Inflammatory macrophage treated with lipopolysaccharide for 1 hour (primary cell): ENCODE measurements around the gene VDAC2.
"Not testable (repeated sequence)": the region's sequence is repeated elsewhere in the genome, so short reads cannot be mapped to it uniquely, and the experiment has no call there.

Experiments
- DNase-seq, 2 donors: peaks; one replicate each; pipeline ENCODE4 v3.0.0-alpha.2; 2020 to 2022

VDAC2 gene, protein sequence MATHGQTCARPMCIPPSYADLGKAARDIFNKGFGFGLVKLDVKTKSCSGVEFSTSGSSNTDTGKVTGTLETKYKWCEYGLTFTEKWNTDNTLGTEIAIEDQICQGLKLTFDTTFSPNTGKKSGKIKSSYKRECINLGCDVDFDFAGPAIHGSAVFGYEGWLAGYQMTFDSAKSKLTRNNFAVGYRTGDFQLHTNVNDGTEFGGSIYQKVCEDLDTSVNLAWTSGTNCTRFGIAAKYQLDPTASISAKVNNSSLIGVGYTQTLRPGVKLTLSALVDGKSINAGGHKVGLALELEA

DNA sequence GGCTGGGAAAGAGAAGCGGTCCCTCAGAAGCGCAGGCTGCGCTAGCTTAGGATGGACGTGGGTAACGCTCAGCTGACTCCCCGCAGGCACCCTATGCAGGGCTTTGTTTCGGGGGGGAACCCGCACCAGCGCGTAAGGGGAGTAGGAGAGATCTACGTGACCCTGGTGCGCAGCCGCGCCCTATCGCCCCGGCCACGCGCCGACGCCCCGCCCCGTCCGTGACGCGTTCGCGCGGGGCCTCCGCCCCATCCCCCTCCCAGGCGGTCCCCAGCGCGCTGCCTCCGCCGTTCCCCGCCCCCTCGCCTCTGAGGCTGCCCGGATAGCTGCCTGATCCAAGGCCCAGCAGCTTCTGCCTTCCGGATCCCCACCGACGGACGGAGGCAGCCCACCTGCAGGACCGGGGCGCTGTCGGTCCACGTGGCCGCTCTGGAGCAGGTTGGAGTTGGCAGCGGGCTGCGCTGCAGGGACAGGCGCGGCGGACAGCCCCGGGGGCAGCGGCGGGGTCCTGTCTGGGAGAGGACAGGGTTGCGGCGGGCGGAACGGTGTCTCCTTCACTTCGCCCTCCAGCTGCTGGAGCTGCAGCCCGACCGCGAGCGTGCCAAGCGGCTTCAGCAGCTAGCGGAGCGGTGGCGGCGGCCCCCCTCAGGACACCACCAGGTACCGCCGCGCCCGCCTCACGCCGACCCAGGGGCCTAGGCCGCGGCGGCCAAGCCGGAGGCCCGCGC, at the start of gene VDAC2:
VDAC2 (plus strand) TSS at position 515 of the 725 bp plus-strand sequence. CDS start 363 bp downstream, outside the sequence.
- DNase-seq, result peak; percentile 89 to 94

DNA sequence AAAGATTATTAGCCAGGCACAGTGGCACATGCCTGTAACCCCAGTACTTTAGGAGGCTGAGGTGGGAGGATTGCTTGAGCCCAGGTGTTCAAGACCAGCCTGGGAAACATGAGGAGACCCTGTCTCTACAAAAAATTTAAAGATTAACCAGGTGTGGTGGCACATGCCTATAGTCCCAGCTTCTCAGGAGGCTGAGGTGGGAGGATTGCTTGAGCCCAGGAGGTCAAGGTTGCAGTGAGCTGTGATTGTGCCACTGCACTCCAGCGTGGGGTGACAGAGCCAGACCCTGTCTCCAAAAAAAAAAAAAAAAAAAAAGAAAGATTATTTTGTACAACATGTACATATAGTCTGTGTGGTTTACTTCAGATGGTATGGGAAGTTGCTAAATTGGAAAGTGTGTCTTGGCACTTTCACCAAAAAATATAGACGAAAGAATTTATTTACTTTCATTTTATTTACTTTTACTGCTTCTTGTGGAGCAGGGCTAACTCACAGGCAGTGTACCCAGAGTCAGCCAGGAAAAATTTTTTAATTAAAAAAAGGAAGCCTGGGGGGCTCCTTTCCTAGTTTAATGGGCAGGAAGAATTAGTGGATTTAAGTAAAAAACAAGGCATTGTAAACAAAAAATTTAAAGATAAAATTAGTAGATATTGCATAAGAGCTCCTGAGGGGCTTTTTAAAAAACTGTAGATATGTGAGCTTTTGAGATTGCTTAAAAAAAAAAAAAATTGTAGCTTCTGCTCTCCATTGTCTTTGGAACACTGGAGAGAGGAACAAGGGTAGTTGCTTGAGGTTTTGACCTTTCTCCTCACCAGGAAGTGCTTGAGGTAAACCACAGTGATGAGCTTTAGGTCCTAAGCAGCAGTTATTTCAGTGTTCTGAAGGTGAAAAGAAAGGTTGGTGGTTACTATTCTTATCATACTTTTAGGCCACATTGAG, 44.6 kb upstream of the VDAC2 start:
- DNase-seq, result peak in 1 of 2 donors; percentile 26

GRCh38 chr10:75166623-75166972, 44.0 kb upstream of the VDAC2 start:
- DNase-seq, result no peak

GRCh38 chr10:75168275-75168674, 42.3 kb upstream of the VDAC2 start:
- DNase-seq, result no peak

DNA sequence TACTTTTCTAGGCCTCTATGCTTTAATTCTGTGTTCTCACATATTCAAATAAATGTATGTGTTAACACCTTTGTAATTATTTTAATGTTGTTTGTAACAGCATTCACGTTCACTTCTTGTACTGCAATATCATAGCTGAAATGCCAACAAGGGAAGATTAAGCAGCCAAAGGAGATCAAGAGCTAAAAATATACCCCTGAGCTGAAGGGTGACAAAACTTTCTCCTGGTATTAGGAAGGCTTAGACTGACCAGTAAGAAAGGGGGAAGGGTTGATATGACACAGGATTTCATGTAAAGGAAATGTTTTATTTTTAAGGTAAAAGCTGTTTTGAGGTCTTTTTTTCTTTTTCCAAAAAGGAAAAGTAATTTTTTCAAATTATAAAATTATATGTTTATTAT, 40.4 kb upstream of the VDAC2 start:
- DNase-seq, result no peak

DNA sequence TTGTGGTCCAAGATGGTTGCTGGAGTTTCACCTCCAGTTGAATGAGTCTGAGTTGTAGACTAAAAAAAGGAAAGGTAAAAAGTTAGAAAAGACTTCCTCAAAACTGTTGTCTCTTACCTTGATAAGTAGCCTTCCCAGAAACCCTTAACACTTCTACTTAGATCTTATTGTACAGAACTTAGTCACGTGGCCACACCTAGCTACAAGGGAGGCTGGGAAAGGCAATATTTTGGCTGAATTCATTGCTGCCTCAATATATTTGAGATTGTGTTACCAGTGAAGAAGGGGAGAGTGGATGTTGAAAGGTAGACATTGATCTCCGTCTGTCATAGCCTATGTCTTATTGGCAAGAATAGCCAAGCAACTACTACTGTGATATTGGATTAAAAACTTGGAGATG, 35.5 kb upstream of the VDAC2 start:
- no peak for DNase-seq

- DNase-seq, result no peak
Measured at GRCh38 chr10:75176046-75176445, 34.5 kb upstream of the VDAC2 start.

DNA sequence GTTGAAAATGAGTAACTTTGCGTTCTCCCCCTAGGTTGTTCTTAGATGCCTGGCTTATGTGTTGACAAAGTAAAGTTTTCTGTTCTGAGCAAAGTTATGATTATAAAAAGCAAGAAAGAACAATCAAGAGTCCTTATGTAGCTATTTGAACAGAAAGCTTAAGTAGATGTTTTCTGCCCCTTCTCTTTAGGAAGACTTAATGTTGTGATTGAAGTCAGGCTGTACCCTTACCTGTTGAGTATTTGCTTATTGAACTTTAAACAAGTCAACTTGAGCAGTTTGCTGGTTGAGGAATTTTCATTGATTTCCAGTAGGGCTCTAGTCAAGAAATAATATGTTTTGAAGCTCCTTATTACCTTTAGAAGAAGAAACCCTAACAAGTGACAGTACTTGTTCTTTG, 33.9 kb upstream of the VDAC2 start:
- no peak for DNase-seq

DNA sequence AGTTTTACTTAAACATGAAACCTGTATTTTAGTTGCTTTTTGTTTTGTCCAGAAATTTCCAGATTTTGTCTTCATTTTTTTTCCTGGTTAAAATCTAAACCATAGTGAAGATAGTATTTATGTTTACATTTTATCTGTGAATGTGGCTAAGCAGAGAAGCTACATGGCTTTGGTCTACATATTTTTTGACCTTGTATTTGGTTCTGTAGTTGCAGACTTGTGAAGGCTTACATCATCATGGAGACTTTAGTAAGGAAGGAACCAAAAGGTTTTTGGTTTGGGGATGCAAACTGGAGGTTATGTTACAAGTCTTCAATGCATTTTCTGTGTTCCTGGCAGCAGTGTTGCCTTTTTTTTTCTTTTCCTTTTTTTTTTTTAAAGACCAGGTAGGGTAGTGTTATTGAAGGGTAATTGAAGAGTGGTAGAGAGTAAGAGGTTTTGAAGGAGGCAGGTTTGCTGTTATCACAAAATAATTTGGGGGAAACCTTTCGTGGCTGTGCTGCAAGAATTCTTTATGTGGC, 30.9 kb upstream of the VDAC2 start:
- DNase-seq, result no peak

- no peak for DNase-seq
Measured at GRCh38 chr10:75180592-75180991, 30.0 kb upstream of the VDAC2 start.

DNA sequence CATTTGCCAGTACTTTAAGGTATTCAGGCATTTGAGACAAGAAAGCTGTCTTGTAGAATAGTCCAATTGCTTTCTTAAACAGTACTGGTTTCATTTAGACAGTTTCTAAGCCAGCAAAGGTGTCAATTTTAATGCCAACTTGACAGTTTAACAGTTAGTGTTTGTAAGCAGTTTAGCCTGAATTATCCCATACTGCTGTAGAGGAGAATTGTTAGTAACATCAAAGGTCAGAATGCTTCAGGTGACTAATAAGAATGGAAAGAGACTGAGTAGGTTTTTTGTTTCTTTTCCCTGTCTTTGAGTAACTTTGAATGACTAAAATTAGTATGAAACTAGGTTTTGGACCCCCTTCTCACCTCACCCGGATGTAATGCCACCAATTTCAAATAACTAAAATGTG, 29.5 kb upstream of the VDAC2 start:
- no peak for DNase-seq

GRCh38 chr10:75186310-75186709, 24.3 kb upstream of the VDAC2 start:
- DNase-seq, result no peak

- peak; percentile 45 to 68 for DNase-seq
Measured at GRCh38 chr10:75187961-75188426, 22.6 kb upstream of the VDAC2 start.

DNA sequence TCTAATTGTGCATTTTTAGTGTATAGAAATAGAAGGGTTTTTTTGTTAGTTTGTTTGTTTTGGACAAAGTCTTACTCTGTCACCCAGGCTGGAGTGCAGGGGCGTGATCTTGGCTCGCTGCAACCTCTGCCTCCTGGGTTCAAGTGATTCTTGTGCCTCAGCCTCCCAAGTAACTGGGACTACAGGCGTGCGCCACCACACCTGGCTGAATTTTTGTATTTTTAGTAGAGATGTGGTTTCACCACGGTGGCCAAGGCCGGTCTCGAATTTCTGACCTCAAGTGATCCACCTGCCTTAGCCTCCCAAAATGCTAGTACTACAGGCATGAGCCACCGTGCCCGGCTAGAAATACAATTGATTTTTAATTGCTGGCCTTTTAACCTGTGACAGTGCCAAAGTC, 22.1 kb upstream of the VDAC2 start:
- DNase-seq, result not testable (repeated sequence)

DNA sequence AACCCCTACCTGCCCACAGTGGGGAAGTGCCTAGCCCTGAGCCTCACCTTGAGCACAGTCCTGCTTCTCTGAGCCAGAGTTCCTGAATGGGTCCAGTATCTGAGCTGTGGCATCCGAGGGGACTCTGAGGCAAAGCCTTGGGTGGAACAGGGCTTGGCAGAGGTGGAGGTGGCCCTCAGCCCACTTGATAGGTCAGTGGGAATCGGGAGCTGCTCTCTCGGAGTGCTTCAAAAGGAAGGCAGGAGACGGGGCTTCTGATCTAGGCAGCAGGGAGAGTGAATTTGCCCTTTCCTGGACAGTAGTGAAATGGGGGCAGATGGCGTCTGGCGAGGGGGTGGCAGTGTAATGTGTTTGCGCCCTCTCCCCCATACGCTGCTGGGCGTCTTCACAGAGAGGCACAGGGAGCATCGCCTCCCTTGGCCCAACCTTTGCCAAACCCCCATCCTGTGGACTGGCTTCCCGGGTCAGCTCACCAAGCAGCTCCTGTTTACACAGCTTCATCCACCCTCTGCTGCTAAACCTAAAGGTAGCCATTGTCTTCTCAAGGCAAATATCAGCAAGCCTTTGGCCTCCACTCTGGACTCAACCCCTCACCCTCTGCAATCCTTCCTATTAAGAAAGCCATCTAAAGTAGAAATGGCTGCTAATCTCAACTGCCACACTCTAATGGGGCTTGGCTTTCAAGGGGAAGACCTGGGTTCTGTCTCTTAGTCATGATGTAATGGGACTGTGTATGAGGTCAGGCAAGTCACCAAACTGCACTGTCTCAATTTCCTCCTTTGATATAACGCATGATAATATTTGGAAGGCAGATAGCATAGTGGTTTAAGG, 21.1 kb upstream of the VDAC2 start:
- DNase-seq, result no peak

DNA sequence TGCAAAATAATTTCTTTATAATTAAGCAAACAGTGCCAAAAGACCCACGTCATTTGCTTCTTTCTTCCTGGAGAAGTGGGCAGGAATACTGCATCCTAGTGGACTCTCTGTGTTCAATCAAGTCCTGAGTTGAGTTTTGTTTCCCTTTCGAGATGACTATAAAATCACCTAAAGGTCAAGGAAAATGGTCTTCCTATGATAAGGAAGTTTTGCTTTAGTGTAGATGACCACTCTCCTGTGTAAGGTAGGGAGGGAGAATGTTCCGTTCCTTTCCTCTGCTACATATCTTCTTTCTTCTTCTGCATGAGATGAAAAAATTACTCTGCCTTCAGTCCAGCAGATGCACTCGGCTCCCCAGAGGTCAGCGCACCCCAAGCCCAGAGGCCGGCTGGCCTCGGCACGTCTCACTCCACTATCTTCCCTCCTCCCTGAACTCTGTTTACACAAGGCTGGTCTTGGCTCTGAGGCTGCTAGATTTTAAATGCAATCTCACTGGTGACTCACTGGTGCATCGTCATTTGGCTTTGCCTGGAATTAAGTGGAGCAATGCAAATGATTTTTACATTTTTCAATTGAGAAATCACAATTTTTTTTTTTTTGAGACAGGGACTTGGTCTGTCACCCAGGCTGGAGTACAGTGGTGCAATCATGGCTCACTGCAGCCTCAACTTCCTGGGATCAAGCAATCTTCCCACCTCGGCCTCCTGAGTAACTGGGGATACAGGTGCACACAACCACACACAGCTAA, 18.6 kb upstream of the VDAC2 start:
- peak; percentile 93 to 95 for DNase-seq

DNA sequence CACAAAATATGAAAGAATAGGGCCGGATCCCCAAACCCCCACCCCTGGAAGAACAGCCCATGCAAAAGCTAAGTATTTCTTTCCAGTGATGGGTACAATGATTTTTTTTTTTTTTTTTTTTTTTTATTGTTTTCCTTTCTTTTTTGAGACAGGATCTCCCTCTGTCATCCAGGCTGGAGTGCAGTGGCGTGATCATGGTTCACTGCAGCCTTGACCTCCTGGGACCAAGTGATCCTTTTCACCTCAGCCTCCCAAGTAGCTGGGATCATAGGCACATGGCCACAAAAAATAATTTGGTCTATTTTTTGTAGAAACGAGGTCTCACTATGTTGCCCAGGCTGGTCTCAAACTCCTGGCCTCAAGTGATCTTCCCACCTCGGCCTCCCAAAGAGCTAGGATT, 16.0 kb upstream of the VDAC2 start:
- DNase-seq, result not testable (repeated sequence)

DNA sequence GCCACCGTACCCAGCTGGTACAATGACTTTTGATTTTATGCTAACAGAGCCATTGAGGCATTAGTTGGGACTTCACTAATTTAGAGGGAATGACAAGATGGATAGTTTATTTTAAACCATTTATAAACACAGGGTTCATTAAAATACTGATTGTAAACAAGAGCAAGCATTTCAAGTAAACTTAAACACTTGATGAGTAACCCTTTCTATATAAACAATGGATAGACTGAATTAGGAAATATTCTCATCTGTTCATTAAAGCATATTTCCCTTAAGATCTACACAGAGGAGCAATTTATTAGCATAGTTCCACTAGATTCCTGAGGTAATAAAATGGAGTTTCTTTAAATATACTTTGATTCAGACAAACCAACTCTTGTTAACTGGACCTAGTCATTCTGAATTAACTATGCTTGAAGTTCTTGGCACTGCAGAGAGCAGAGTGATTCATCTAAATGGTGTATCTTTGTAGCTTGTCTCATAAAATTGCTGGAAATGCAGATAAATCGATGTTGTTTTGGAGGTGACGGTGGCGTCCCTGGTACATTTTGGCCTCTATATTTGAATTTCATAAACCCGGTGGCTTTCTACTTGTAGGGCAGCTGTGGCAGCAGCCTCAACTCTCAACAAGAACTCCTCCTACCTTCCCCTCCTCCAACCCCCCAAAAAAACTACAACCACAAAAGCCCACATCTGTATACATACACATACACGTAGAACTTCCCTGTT, 15.4 kb upstream of the VDAC2 start:
- no peak for DNase-seq

DNA sequence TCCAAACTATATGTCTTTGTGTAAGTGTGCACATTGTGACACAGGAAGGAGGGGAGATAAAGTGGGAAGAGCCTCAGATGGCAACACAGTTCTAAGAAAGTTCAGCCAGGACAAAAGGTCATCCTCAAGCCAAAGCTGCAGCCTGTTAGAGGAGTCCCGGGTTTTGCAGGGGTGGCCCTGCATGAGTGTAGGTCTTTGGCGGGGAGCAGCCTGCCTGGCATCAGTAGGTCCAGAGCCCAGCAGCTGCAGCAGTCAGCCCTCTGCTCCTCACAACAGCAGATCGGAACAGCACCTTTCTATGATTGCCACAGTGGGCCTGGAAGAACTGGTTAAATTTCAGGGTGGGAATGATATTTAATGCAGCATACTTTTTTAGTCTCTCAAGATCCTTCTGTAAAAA, 13.5 kb upstream of the VDAC2 start:
- no peak for DNase-seq

GRCh38 chr10:75197906-75198305, 12.7 kb upstream of the VDAC2 start:
- no peak for DNase-seq

- not testable (repeated sequence) for DNase-seq
Measured at GRCh38 chr10:75199949-75200348, 10.6 kb upstream of the VDAC2 start.
